ENCODE measurements around the gene GLB1L2.
"Not testable (repeated sequence)": the region's sequence is repeated elsewhere in the genome, so short reads cannot be mapped to it uniquely, and the experiment has no call there.

Gene GLB1L2

GRCh38 chr11:134331354-134332188 is at the start of gene GLB1L2:
Gene GLB1L2 (plus strand): TSS chr11:134331988. CDS start chr11:134332062, 74 bp downstream.
- DNase-seq = peak in 48 of 58 donors; percentile 21 to 76 (median 50)

- DNase-seq = no peak
Measured at GRCh38 chr11:134282121-134283045, 49.4 kb upstream of the GLB1L2 start.

GRCh38 chr11:134283461-134284230 is 48.1 kb upstream of the GLB1L2 start:
- DNase-seq = no peak

GRCh38 chr11:134284349-134284748 is 47.4 kb upstream of the GLB1L2 start:
- DNase-seq = not testable (repeated sequence)

GRCh38 chr11:134287561-134287960 is 44.2 kb upstream of the GLB1L2 start:
- no peak for DNase-seq

- DNase-seq = no peak
Measured at GRCh38 chr11:134288486-134288885, 43.3 kb upstream of the GLB1L2 start.

- DNase-seq = no peak
Measured at GRCh38 chr11:134289167-134289566, 42.6 kb upstream of the GLB1L2 start.

- no peak for DNase-seq
Measured at GRCh38 chr11:134289789-134290188, 42.0 kb upstream of the GLB1L2 start.

GRCh38 chr11:134290646-134291045 is 41.1 kb upstream of the GLB1L2 start:
- no peak for DNase-seq

- no peak for DNase-seq
Measured at GRCh38 chr11:134291196-134291595, 40.6 kb upstream of the GLB1L2 start.

- no peak for DNase-seq
Measured at GRCh38 chr11:134292661-134293060, 39.1 kb upstream of the GLB1L2 start.

GRCh38 chr11:134293119-134294113 is 38.4 kb upstream of the GLB1L2 start:
- no peak for DNase-seq

GRCh38 chr11:134294664-134295063 is 37.1 kb upstream of the GLB1L2 start:
- no peak for DNase-seq

GRCh38 chr11:134312223-134312622 is 19.6 kb upstream of the GLB1L2 start:
- DNase-seq = no peak

GRCh38 chr11:134312807-134313206 is 19.0 kb upstream of the GLB1L2 start:
- DNase-seq = no peak

GRCh38 chr11:134313379-134313778 is 18.4 kb upstream of the GLB1L2 start:
- DNase-seq = no peak

GRCh38 chr11:134313821-134314607 is 17.8 kb upstream of the GLB1L2 start:
- DNase-seq = no peak

- no peak for DNase-seq
Measured at GRCh38 chr11:134317103-134317502, 14.7 kb upstream of the GLB1L2 start.

- not testable (repeated sequence) for DNase-seq
Measured at GRCh38 chr11:134321373-134321772, 10.4 kb upstream of the GLB1L2 start.

All from anterior cingulate cortex (tissue), 58 donors.